Kidney glomerular epithelial cell (primary cell): ENCODE data around the gene SCN7A.
"Not testable (repeated sequence)": the region's sequence is repeated elsewhere in the genome, so short reads cannot be mapped to it uniquely, and the experiment has no call there.

Experiments used
- DNase-seq: peaks from one replicate; lab custom pipeline; 2025; lab: John Stamatoyannopoulos, UW

SCN7A gene

DNA sequence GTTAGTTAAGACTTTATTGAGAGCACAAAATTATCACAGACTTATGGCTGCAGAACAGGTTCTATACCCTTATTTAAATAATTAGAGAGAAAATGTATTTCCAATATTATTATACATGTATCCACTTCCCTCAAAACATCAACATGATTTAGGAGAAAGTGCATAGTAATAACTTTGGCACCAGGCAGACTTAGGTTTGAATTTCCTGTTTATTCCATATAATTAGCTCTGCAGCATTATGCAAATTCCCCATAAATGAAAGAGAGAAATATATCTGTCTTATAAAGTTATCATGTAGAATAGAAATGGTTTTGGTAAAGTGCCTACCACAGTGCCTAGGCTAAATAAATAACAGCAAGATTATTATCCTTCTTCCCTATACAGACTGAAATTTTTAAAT lies 133.6 kb downstream of the SCN7A start:
- DNase-seq, result no peak

DNA sequence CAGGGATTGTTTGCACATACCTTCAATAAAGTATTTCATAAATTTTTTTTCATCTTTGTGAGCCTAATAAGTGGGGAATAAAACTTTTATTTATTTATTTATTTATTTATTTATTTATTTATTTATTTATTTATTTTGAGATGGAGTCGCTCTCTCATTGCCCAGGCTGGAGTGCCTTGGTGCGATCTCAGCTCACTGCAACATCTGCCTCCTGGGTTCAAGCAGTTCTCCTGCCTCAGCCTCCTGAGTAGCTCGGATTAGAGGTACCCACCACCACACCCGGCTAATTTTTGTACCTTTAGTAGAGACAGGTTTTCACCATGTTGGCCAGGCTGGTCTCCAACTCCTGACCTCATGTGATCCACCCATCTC lies 136.1 kb downstream of the SCN7A start:
- DNase-seq, result not testable (repeated sequence)

DNA sequence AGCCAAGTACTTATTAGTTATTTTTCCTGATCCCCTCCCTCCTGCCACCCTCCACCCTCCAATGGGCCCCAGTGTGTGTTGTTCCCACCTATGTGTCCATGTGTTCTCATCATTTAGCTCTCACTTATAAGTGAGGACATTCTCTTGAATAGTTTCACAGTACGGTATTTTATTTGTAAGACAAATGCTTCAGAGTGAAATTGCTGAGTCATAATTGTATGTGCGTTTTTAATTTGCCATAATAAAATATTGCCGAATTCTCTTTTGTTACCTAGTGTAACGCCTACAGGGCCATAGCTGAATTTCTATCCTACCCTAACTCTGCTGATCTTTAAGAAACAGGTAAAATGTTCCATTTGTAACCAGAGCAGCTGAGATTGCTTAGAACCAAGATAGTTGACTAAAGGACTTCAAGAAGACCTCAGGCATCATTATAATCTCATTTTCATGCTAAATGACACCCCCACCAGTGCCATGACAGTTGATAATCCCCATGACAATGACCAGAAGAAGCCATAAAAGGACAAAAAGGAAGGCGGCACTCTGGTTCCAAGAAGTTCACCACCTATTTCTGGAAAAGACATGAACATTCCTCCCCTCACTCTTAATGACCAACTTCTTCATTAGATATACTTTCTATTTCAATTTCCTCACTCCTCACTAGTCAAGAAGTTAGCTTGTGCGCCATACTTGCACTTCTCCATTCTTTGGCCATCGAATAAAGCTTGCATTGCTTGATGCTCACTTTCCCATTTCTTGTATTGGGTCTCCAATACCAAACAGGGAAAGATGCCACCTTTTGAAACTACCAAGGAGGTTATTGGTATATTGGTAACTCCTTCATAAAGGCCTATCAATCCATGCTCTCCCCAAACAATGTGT lies 136.7 kb downstream of the SCN7A start:
- DNase-seq, result no peak
